Stimulated activated naive CD8-positive, alpha-beta T cell treated with anti-CD3 and anti-CD28 coated beads, Interleukin-15, amount 100 ng/mL, for 72 hours (primary cell): ENCODE data around the gene LGR4.

Experiments
- ATAC-seq: fragments of 150-1000 bp; cut with Tn5 transposase; 2 replicates; pipeline ENCODE4 v1.10.0; 2021; ENCODE audit warnings: mild to moderate bottlenecking, moderate library complexity
- DNase-seq, 2 donors: peaks; one replicate each; pipeline ENCODE4 v3.0.0; 2021 to 2022
- H3K27ac Mint-ChIP-seq, 2 donors: one replicate each; pipeline ENCODE4 v1.8.0; 2022; ENCODE audit warnings: mild to moderate bottlenecking in 2 of 2, mixed read lengths in 2 of 2, moderate library complexity in 2 of 2
- H3K27me3 Mint-ChIP-seq: one replicate; pipeline ENCODE4 v1.8.0; 2022; ENCODE audit warnings: mixed read lengths
- H3K4me1 Mint-ChIP-seq: one replicate; pipeline ENCODE4 v1.8.0; 2022; ENCODE audit warnings: mild to moderate bottlenecking, mixed read lengths
- H3K4me3 Mint-ChIP-seq, 2 donors: one replicate each; pipeline ENCODE4 v1.8.0; 2022; ENCODE audit warnings: mild to moderate bottlenecking in 2 of 2, mixed read lengths in 2 of 2, moderate library complexity in 1 of 2
- H3K9me3 Mint-ChIP-seq, 2 donors: one replicate each; pipeline ENCODE4 v1.8.0; 2022; ENCODE audit warnings: mixed read lengths in 2 of 2

The LGR4 gene

GRCh38 chr11:27319072-27319471 lies 153.5 kb downstream of the LGR4 start:
- ATAC-seq (peak; percentile 98), DNase-seq (peak; percentile 1 to 11)
- no peak overlapping the region for H3K4me3 Mint-ChIP-seq
- peaks cover 9% of the 10 kb centered on the region for H3K4me1 Mint-ChIP-seq
- no peaks in the 10 kb centered on the region for H3K27me3 Mint-ChIP-seq
- no peak overlapping the region for H3K27ac Mint-ChIP-seq
- no peaks in the 10 kb centered on the region for H3K9me3 Mint-ChIP-seq

- Mint-ChIP-seq H3K9me3 (no peaks in the 10 kb centered on the region), H3K4me3 (no peak overlapping the region), H3K27me3 (no peaks in the 10 kb centered on the region), H3K27ac (no peak overlapping the region), H3K4me1 (peaks cover 9% of the 10 kb centered on the region)
- no peak for DNase-seq
- ATAC-seq = no peak
These were observed 154.8 kb downstream of the LGR4 start for GRCh38 chr11:27317751-27318150.
